HepG2 (cell line): Measurements from ENCODE around the gene KDM3A. TPM values are rescaled to one million over a fixed set of nuclear protein-coding genes. Genes with fewer than 3 reads are reported as not detected.

ENCODE experiments used
- ATAC-seq: fragments of 200-7000 bp; cut with Tn5 transposase; 3 replicates; pipeline ENCODE4 v1.9.1; 2020; ENCODE audit warnings: mild to moderate bottlenecking, moderate library complexity
- BruUV-seq: library from RNA; stranded (reverse); fragments of 400-500 nt; replicated peaks from 2 replicates; lab custom pipeline; 2021; lab: Mats Ljungman, UMichigan
- CTCF ChIA-PET: fragments of 300-600 bp; formaldehyde crosslinking; extraction: SDS; loops from one replicate; lab custom pipeline; 2021; ENCODE audit warnings: low total read pairs, inconsistent platforms, low intra/inter-chr PET ratio; lab: Yijun Ruan, JAX
- POLR2A ChIA-PET: fragments of 350-600 bp; sonication (Branson Sonifier 250); formaldehyde crosslinking; loops from one replicate; lab custom pipeline; 2020; ENCODE audit warnings: antibody characterized with exemption, inconsistent platforms; lab: Yijun Ruan, JAX
- DNase-seq: peaks from one replicate; pipeline ENCODE4 v3.0.0-alpha.2; 2015; ENCODE audit warnings: low spot score
- FAIRE-seq: peaks from 3 replicates; lab custom pipeline; 2011; peaks lifted over from hg19 to GRCh38; lab: Jason Lieb, UNC
- H2AFZ ChIP-seq: one replicate; pipeline ENCODE4 v1.6.1; 2011; ENCODE audit warnings: low read length, inconsistent platforms
- H3K27ac ChIP-seq: fragments of 300-600 bp; 3 replicates; pipeline ENCODE4 v1.8.0; 2011; ENCODE audit warnings: mixed run types, mild to moderate bottlenecking, mixed read lengths, low read length, inconsistent platforms; ENCODE audit not compliant: insufficient read depth; ENCODE audit errors: extremely low read length
- H3K27me3 ChIP-seq, 2 experiments: fragments of 200-600 bp in 1 of 2; 2 replicates in 1 of 2; 3 replicates in 1 of 2; pipeline versions ENCODE4 v1.6.0 to v1.8.0; 2011; ENCODE audit warnings: low read length in 2 of 2, mild to moderate bottlenecking in 2 of 2, moderate library complexity in 2 of 2, inconsistent platforms in 1 of 2; ENCODE audit not compliant: insufficient read depth in 2 of 2, control insufficient read depth in 1 of 2
- H3K36me3 ChIP-seq, 2 experiments: fragments of 200-600 bp in 1 of 2; replicated peaks in 1 of 2; 2 replicates in 1 of 2; 3 replicates in 1 of 2; pipeline versions ENCODE4 v1.5.1 to v1.8.0; 2011; ENCODE audit warnings: low read length in 2 of 2, inconsistent platforms in 1 of 2; ENCODE audit not compliant: insufficient read depth in 2 of 2, control insufficient read depth in 1 of 2
- H3K4me1 ChIP-seq: 2 replicates; pipeline ENCODE4 v1.5.1; 2012; ENCODE audit warnings: low read length, inconsistent platforms; ENCODE audit not compliant: insufficient read depth
- H3K4me2 ChIP-seq: 2 replicates; pipeline ENCODE4 v1.6.0; 2011; ENCODE audit warnings: low read depth, low read length, inconsistent platforms
- H3K4me3 ChIP-seq, 3 experiments: fragments of 200-600 bp in 1 of 3; sonication (generic), shearing (Covaris generic) in 1 of 3; replicated peaks in 1 of 3; 2 replicates each; pipeline ENCODE4 v1.5.1; 2011 to 2016; ENCODE audit warnings: low read length in 3 of 3, inconsistent platforms in 2 of 3, low read depth in 2 of 3, mild to moderate bottlenecking in 2 of 3, control low read depth in 1 of 3, mixed read lengths in 1 of 3; ENCODE audit not compliant: insufficient read depth in 1 of 3
- H3K79me2 ChIP-seq: one replicate; pipeline ENCODE4 v1.6.1; 2011; ENCODE audit warnings: low read length, inconsistent platforms; ENCODE audit not compliant: insufficient read depth
- H3K9ac ChIP-seq: 2 replicates; pipeline ENCODE4 v1.6.0; 2011; ENCODE audit warnings: mild to moderate bottlenecking, low read depth, low read length, inconsistent platforms; ENCODE audit not compliant: insufficient read depth
- H3K9me3 ChIP-seq: 2 replicates; pipeline ENCODE4 v1.5.1; 2012; ENCODE audit warnings: mild to moderate bottlenecking, low read length
- H4K20me1 ChIP-seq: 2 replicates; pipeline ENCODE4 v1.6.0; 2011; ENCODE audit warnings: inconsistent platforms, mild to moderate bottlenecking, low read length, moderate library complexity; ENCODE audit not compliant: insufficient read depth
- E2F5 ChIP-seq: sonication (generic); formaldehyde crosslinking; conservative IDR thresholded peaks from 2 replicates; pipeline ENCODE4 v1.4.0; 2020; ENCODE audit warnings: missing genetic modification reagents
- NR1H2 ChIP-seq: sonication (generic); formaldehyde crosslinking; IDR thresholded peaks from 2 replicates; pipeline ENCODE4 v1.8.1; 2022; ENCODE audit warnings: low read depth, missing genetic modification reagents, borderline replicate concordance
- RBAK ChIP-seq: sonication (generic); formaldehyde crosslinking; IDR thresholded peaks from 2 replicates; pipeline ENCODE4 v1.5.1; 2020; ENCODE audit warnings: mild to moderate bottlenecking, missing genetic modification reagents
- SKI ChIP-seq: fragments of 450-650 bp; IDR thresholded peaks from one replicate; pipeline ENCODE4 v1.6.1; 2018; ENCODE audit warnings: mild to moderate bottlenecking; ENCODE audit not compliant: partially characterized antibody
- TERF1 ChIP-seq: sonication (generic); formaldehyde crosslinking; IDR thresholded peaks from 2 replicates; pipeline ENCODE4 v1.8.0; 2022; ENCODE audit warnings: mild to moderate bottlenecking, missing genetic modification reagents, moderate library complexity
- ZMYM2 ChIP-seq: sonication (generic); formaldehyde crosslinking; IDR thresholded peaks from 2 replicates; pipeline ENCODE4 v1.8.0; 2022; ENCODE audit warnings: mild to moderate bottlenecking, missing genetic modification reagents
- ZNF280B ChIP-seq: sonication (generic); formaldehyde crosslinking; IDR thresholded peaks from 2 replicates; pipeline ENCODE4 v1.5.0; 2020; ENCODE audit warnings: missing genetic modification reagents, mild to moderate bottlenecking, borderline replicate concordance
- ZNF335 ChIP-seq: sonication (generic); formaldehyde crosslinking; IDR thresholded peaks from 2 replicates; pipeline ENCODE4 v1.4.0; 2020; ENCODE audit warnings: missing genetic modification reagents
- ZNF639 ChIP-seq: conservative IDR thresholded peaks from 2 replicates; pipeline ENCODE4 v1.6.1; 2018; ENCODE audit warnings: missing genetic modification reagents
- ZNF709 ChIP-seq: sonication (generic); formaldehyde crosslinking; IDR thresholded peaks from 2 replicates; pipeline ENCODE4 v1.5.0; 2020; ENCODE audit warnings: mild to moderate bottlenecking, missing genetic modification reagents
- ZSCAN20 ChIP-seq: sonication (generic); formaldehyde crosslinking; IDR thresholded peaks from 2 replicates; pipeline ENCODE4 v1.4.0; 2020; ENCODE audit warnings: missing genetic modification reagents, mild to moderate bottlenecking, borderline replicate concordance
- ZSCAN5A ChIP-seq: sonication (generic); formaldehyde crosslinking; IDR thresholded peaks from 2 replicates; pipeline ENCODE4 v1.8.0; 2022; ENCODE audit warnings: mild to moderate bottlenecking, missing genetic modification reagents, borderline replicate concordance
- WGBS: methylation state at CpG from one replicate; pipeline ENCODE4 v1.1.6; 2017; ENCODE audit warnings: low lambda C conversion rate; 5-methylcytosine and 5-hydroxymethylcytosine counted together
- in situ Hi-C: cut with HindIII; loops from 2 replicates; pipeline ENCODE4 v1.10.0; 2017; ENCODE audit warnings: low pct_unique_long_range_greater_than_20kb; ENCODE audit not compliant: extremely low pct_ligation_motif_present
- intact Hi-C: fragments of 100-400 bp; cut with micrococcal nuclease; formaldehyde crosslinking; loops from one replicate; pipeline ENCODE4 v1.10.0; 2022; ENCODE audit not compliant: unreplicated experiment
- polyA plus RNA-seq, 8 experiments: library from polyadenylated mRNA; depleted of rRNA in 3 of 8; stranded (reverse) in 7 of 8; unstranded in 1 of 8; fragments of >200 nt; fragmentation: Illumina TruSeq in 4 of 8; extraction: Trizol in 4 of 8; gene quantifications; 2 replicates each; pipeline versions ENCODE4 v1.2.1 to v1.2.3, GENCODE V29; 2011 to 2016; ENCODE audit warnings: low read depth in 4 of 8, missing spikeins in 1 of 8, mixed read lengths in 1 of 8; ENCODE audit not compliant: insufficient read depth in 1 of 8
- total RNA-seq, 5 experiments: library from RNA; depleted of rRNA; stranded (reverse); fragments of >200 nt; fragmentation: Illumina TruSeq; extraction: Trizol; gene quantifications; 2 replicates each; pipeline ENCODE4 v1.2.3, GENCODE V29; 2016; ENCODE audit warnings: low read depth in 1 of 5

Gene KDM3A
- total and polyA plus RNA-seq, 2 of the 13 experiments (the other 11 are each of a cell fraction or from before 2014, with no cell fraction given), result 21.0 to 70.2 TPM

- H4K20me1 ChIP-seq, result no peaks in the 10 kb centered on the region
- H3K9ac ChIP-seq, result no peak overlapping the region
- FAIRE-seq (no peak), ATAC-seq (no peak), DNase-seq (no peak)
- intact Hi-C loops, result no loop called here
- H3K27me3 ChIP-seq, result peaks cover 0 to 21% of the 10 kb centered on the region in 2 experiments; a peak in 2 of 5 replicates
- BruUV-seq, result no TSS peak
- H3K4me2 ChIP-seq, result no peak overlapping the region
- WGBS, result 6% methylated on average over 3 of the region's 3 CpGs
- no peak overlapping the region for H3K27ac ChIP-seq
- no peaks in the 10 kb centered on the region for H3K79me2 ChIP-seq
- no peaks in the 10 kb centered on the region for H3K4me1 ChIP-seq
- H2AFZ ChIP-seq, result no peak overlapping the region
- no peak overlapping the region for H3K4me3 ChIP-seq
- TF ChIP-seq NR1H2 (CRISPR knock-in tag) (no peak), ZNF280B (CRISPR knock-in tag) (no peak), ZMYM2 (CRISPR knock-in tag) (no peak), ZSCAN20 (CRISPR knock-in tag) (no peak), ZNF709 (CRISPR knock-in tag) (no peak), SKI (no peak), ZSCAN5A (CRISPR knock-in tag) (no peak), ZNF639 (CRISPR knock-in tag) (no peak), TERF1 (CRISPR knock-in tag) (no peak), ZNF335 (CRISPR knock-in tag) (no peak), RBAK (no peak), E2F5 (no peak)
- CTCF ChIA-PET, result no interaction called here
- POLR2A ChIA-PET, result no interaction called here
- in situ Hi-C loops, result no loop called here
- no peaks in the 10 kb centered on the region for H3K9me3 ChIP-seq
- no peaks in the 10 kb centered on the region for H3K36me3 ChIP-seq
These were observed 26.2 kb upstream of the KDM3A start for GRCh38 chr2:86414996-86415395.
